GM19328 (cell line): ENCODE results near the gene DSC1.
"Not testable (repeated sequence)": the region's sequence is repeated elsewhere in the genome, so short reads cannot be mapped to it uniquely, and the experiment has no call there.

Experiments
- ATAC-seq: cut with Tn5 transposase; IDR thresholded peaks from one replicate; pipeline ENCODE4 v1.9.1; 2021; ENCODE audit warnings: mild to moderate bottlenecking, moderate library complexity; ENCODE audit not compliant: unreplicated experiment

DSC1 gene

DNA sequence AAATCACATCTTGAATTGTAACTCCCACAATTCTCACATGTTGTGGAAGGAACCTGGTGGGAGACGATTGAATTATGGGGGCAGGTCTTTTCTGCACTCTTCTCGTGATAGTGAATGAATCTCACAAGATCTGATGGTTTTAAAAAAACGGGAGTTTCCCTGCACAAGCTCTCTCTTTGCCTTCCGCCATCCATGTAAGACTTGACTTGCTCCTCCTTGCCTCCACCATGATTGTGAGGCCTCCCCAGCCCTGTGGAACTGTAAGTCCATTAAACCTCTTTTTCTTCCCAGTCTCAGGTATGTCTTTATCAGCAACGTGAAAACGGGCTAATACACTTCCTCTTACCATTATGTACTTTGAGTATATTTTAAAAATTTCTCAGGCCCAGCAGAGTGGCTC is 14.7 kb upstream of the DSC1 start:
- not testable (repeated sequence) for ATAC-seq

DNA sequence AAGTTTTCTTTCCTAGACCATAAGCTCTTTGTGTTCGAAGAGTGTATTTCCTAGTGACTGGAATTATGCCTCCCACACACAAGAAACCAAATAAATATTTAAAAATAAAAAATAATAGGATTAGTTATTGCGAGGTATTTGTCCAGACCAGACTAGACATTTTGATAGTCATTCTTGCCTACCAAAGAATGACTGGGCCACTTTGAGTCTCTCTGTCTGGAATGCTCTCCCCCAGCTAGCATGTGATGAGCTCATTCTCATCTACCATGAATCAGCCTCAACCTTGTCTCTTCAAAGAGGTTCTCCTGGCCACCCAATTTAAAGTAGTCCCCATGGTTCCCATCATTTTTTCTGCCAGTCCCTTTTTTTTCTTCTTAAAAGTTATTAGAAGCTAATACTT is 13.9 kb upstream of the DSC1 start:
- no peak for ATAC-seq

DNA sequence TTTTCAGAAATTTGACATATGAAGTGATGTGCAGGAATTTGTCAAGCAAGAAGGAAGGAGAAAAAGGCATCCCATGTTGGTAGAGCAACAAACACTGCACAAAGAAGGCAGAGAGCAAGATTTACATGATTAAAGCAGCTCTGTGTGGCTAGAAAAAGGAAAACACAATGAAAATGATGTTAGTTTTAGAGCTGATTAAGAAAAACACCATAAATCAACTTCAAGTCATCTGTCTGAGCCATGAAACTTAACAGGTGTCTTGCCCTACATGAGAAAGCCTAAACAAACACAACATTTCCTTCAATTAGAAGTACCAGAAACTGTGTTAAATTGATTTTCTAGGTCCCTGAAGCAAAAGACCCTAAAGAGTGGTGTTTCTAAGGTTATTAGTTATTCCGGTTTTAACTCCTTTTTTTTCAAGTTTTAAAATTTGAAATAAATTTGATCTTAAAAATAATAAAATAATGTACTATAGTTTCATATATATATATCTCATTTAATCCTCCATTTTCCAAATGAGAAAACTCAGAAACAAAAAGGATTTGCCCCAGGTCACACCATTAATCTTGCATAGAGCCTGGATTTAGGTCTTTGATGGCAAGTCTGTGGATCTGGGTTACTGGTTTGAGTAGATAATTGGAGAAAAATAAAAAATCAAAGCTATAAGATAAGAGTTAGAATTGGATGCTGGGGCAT is 8.6 kb upstream of the DSC1 start:
- ATAC-seq: no peak

GRCh38 chr18:31170335-31170734 is 7.7 kb upstream of the DSC1 start:
- no peak for ATAC-seq

GRCh38 chr18:31162419-31162793 is 250 bp downstream of the DSC1 start:
- ATAC-seq: no peak

DNA sequence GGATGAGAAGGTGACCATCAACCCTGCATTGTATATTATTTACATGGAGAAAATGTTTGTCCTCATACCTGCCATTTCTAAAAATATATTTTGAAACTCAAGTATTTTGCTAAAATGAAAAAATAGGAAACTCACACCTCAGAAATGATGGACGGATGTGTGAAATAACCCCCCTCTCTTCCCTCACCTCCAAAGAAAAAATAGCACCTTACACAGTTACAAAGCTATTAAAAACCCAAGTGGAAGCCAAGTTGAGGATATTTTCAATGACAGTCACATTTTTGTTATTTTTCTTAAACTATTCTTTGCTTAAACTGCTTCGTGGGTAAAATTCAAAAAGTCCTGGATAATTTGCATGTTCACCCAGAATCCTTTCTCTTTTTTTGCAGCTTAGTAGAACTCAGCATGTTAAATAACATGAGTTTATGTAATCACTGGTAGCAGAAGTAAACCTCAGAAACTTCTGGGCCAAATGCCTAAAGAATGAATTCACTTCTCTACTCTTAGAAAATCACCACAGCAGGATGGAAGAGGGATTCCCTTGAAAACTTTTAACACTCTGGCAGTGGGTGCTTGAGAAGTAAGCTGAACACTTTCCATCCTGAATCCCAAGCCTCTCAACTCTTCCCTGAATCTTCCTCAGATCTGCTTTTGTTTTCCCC is 768 bp downstream of the DSC1 start:
- ATAC-seq: no peak

DNA sequence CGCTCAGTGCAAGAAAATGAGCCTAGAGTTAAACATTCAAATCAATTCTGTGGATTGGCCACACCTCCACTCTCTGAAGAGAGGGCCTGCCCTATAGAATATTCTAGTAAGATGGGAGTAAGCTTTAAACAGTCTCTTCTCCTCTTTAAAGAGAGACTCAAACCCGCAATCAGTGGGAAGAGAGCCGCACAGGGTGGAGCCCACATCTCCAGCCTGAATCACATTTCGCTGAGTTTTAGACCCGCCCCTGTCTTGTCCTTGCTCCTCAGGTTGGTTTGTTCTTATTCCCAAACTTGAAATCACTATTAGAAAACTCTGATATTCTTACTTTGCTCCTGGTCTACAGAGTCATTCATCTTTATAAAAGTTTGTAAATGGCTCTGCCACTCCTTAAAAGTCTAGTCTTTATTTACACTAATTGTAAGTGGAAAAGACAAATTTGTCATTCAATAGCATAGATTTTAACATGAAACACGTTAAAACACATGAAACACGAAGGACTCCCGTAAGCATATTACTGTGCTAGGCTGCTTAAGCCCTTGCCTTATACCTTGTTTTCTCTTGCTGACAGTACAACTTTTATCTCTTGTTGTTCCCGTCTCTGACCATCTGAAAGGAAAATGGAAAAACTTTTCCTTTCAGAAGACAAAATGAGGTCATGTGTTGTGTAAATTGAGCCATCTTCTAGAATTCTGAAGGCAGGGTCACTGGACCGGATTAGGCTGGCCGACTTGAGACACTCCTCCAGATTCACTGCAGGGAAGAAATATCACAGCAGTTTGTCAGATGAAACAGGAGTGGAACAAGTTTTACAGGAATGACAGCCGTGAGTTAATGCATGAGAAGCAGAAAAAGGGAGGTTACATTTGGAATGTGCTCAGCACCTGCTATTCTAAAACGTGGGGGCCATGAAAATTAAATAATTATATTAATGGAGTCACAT is 5.6 kb downstream of the DSC1 start:
- no peak for ATAC-seq

DNA sequence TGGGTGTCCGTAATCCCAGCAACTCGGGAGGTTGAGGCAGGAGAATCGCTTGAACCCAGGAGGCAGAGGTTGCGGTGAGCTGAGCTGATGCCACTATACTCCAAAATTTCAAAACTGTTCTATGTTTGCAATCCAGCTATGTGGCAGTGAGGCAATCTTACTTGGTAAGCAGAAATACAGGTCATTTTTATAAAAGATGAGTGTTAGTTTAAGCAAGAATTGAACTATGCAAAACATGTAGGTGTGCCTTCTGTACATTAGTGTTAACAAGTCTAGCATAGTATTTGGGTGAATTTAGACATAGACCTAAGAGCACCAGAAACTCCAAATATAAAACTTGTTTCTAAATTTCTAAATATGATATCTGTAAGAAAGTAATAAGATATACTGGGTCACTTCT is 7.2 kb downstream of the DSC1 start:
- ATAC-seq: no peak

GRCh38 chr18:31154181-31154580 is 8.5 kb downstream of the DSC1 start:
- ATAC-seq: no peak

DNA sequence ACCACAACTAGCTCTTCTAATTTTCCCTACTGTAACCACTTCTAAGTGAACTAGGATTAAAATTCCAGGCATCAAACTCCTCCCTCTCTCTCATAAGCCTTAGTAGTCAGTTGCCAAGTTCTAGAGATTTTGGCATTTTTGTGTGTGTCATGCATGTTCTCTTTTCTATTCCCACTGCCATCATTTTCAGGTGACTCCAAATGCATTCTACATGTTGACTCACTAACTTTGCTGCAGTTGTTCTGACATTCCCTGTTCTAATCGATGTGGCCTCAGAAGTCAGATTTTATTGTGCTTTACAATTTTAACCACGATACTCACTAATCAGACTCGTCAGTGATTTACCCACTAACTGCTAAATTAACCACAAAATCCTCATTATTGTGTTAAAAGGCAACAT is 13.3 kb downstream of the DSC1 start:
- no peak for ATAC-seq

- ATAC-seq: no peak
Observed at GRCh38 chr18:31148600-31148999, 14.1 kb downstream of the DSC1 start.

DNA sequence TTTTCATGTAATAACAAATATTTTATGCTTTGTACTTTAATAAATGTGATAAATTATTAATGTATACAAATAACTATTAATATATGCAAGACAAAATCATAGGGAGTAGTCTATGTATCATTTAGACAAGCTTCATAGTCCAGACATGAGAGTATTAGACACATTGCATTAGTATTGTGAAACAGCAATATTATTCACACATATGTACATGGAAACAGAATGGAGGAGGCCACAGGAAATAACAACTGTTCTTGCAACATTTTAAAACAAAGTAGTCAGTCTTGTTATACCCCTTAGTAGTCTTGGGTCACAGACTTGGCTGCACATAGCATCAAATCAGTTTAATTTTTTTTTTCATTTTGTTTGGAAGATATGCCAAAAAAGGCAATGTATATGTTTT is 15.8 kb downstream of the DSC1 start:
- ATAC-seq: no peak

GRCh38 chr18:31143025-31143424 is 19.6 kb downstream of the DSC1 start:
- ATAC-seq: no peak

DNA sequence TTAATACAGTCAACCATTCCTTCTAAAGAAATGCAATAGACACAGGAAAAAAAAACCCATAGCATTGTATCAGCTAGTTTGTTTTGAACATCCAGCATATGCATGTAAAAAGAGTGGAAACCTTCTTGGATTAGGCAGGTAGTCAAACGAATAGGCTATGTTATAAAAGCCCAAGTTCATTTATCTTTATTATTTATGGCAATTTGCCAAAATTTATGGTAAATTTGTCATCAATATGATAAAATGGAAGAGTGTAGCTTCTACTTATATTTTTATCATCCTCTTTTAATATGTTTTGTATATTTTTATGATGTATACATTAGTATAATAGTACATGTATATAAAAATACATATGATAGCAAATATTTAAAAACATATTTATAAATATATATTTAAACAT is 23.9 kb downstream of the DSC1 start:
- no peak for ATAC-seq

DNA sequence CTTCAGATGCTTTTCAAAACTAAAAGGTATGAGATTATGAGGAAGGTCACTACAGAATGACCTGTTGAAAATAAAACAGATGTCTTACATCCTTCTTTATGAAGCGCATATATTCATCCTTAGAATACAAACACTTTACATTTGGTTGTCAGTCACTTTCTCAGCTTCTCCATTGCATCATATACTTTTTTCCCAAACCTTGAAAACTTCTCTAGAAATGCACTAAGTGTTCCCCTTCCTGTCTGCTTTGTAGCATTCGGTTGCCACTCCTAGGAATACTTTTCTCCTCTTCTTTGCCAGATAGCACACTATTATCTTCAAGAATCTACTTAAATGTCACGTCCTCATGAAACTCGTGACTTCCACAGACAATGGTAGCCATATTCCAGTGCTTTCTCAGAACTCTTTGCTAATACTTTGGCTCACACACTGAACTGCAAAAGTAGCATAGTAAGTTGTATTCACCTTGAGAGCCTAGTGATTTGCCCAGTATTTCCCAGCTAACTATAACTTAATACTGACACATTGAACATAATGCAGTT is 27.6 kb downstream of the DSC1 start:
- ATAC-seq: no peak

DNA sequence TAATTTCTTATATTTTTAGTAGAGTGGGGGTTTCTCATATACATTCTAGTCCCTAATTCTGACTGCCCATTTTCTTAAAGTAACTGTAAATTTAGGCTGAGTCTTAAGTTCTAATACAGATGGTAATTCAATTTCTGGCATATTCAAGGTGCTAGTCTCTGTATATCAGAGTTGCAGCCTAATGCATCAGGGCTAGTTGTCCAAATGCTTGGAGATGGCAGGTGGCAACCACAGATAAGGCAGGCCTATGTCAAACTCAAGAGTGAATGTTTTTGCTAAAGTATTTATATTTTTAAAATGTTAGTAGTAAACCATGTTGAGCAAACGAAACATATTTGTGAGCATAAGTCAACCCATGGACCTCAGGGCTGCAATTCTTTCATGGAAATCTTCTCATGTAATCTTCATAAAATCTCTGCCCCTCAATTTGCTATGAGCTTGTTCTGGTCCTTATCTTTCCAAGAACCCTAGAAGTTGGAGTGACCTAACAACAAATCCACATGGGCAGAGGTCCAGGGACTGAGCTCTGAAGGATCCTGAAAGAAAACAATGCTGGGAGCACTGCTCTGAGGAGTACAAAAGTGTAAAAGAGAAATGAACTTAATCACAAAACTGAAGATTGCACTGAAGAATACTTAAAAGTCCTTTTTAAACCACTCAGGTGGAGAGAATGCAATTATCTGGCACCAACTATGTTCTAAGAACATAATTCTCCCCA is 33.1 kb downstream of the DSC1 start:
- no peak for ATAC-seq

GRCh38 chr18:31125878-31126277 is 36.8 kb downstream of the DSC1 start:
- no peak for ATAC-seq

GRCh38 chr18:31123125-31123524 is 39.5 kb downstream of the DSC1 start:
- ATAC-seq: not testable (repeated sequence)

DNA sequence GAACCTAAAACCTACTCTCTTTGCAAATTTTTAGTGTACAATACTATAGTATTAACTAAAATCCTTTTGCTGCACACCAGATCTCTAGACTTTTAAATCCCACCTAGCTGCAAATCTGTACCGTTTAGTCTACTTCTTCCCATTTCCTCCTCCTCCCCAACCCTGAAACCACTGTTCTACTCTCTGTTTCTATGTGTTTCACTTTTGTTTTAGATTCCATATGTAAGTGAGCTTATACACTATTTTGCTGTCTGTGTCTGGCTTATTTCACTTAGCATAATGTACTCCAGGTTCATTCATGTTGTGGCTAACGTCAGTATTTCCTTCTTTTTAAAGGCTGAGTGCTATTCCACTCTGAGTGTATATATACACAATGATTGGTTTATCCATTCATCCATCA is 42.1 kb downstream of the DSC1 start:
- no peak for ATAC-seq

GRCh38 chr18:31116853-31117595 is 45.6 kb downstream of the DSC1 start:
- no peak for ATAC-seq
